SW480 (cell line): ENCODE measurements around the gene RIPOR2.
"Not testable (repeated sequence)": the region's sequence is repeated elsewhere in the genome, so short reads cannot be mapped to it uniquely, and the experiment has no call there.

Experiments used
- DNase-seq: peaks from one replicate; pipeline ENCODE4 v3.0.0-alpha.2; 2016; ENCODE audit warnings: low spot score

Gene RIPOR2

GRCh38 chr6:24764833-24765828, 170.6 kb downstream of the RIPOR2 start:
- not testable (repeated sequence) for DNase-seq

GRCh38 chr6:24763578-24763977, 172.2 kb downstream of the RIPOR2 start:
- DNase-seq: no peak

GRCh38 chr6:24761851-24762250, 173.9 kb downstream of the RIPOR2 start:
- no peak for DNase-seq

GRCh38 chr6:24761193-24761835, 174.4 kb downstream of the RIPOR2 start:
- peak; percentile 9 for DNase-seq

GRCh38 chr6:24760210-24760609, 175.6 kb downstream of the RIPOR2 start:
- DNase-seq: no peak

GRCh38 chr6:24759718-24760117, 176.0 kb downstream of the RIPOR2 start:
- DNase-seq: no peak

GRCh38 chr6:24757611-24758010, 178.1 kb downstream of the RIPOR2 start:
- no peak for DNase-seq

- no peak for DNase-seq
Measured at GRCh38 chr6:24755279-24755678, 180.5 kb downstream of the RIPOR2 start.

GRCh38 chr6:24754378-24754777, 181.4 kb downstream of the RIPOR2 start:
- not testable (repeated sequence) for DNase-seq
